ENCODE results near the gene ANKRD12.
"Not testable (repeated sequence)": the region's sequence is repeated elsewhere in the genome, so short reads cannot be mapped to it uniquely, and the experiment has no call there.

Gene ANKRD12

GRCh38 chr18:9264797-9265196, 128.2 kb downstream of the ANKRD12 start:
- H3K4me3 Mint-ChIP-seq, CTCF ChIA-PET, H3K9me3 Mint-ChIP-seq, H3K4me1 Mint-ChIP-seq, H3K27me3 Mint-ChIP-seq, H3K27ac Mint-ChIP-seq, DNase-seq: not testable (repeated sequence)
- H3K36me3 Mint-ChIP-seq: peaks cover 53% of the 10 kb centered on the region

- H3K9me3 Mint-ChIP-seq: no peaks in the 10 kb centered on the region
- no peaks in the 10 kb centered on the region for H3K4me1 Mint-ChIP-seq
- no peak for DNase-seq
- no peaks in the 10 kb centered on the region for H3K27me3 Mint-ChIP-seq
- no peak overlapping the region for H3K4me3 Mint-ChIP-seq
- CTCF ChIA-PET: no interaction called here
- H3K27ac Mint-ChIP-seq: no peak overlapping the region
- peaks cover 51% of the 10 kb centered on the region for H3K36me3 Mint-ChIP-seq
These were observed 136.6 kb downstream of the ANKRD12 start for GRCh38 chr18:9273221-9273620.

- no peak for DNase-seq
- Mint-ChIP-seq H3K27me3 (no peaks in the 10 kb centered on the region), H3K9me3 (no peaks in the 10 kb centered on the region), H3K36me3 (peaks cover 53% of the 10 kb centered on the region), H3K4me1 (no peaks in the 10 kb centered on the region), H3K4me3 (no peak overlapping the region), H3K27ac (no peak overlapping the region)
- CTCF ChIA-PET: interaction anchor here (0.6 kb wide), 1 partner anchor 428 kb away, joined by 3 read pairs; no protein-coding TSS in a partner anchor
These were observed 139.3 kb downstream of the ANKRD12 start for GRCh38 chr18:9275890-9276289.

GRCh38 chr18:9278028-9278427, 141.4 kb downstream of the ANKRD12 start:
- H3K4me1 Mint-ChIP-seq: no peaks in the 10 kb centered on the region

GRCh38 chr18:9280849-9281248, 144.3 kb downstream of the ANKRD12 start:
- Mint-ChIP-seq H3K4me3 (no peak overlapping the region), H3K27me3 (no peaks in the 10 kb centered on the region), H3K9me3 (no peaks in the 10 kb centered on the region), H3K36me3 (peaks cover 39% of the 10 kb centered on the region), H3K27ac (no peak overlapping the region), H3K4me1 (no peaks in the 10 kb centered on the region)
- no peak for DNase-seq
- CTCF ChIA-PET: no interaction called here

More at GRCh38 chr18:9278028-9278427, 141.4 kb downstream of the ANKRD12 start:
- DNase-seq: no peak
- H3K36me3 Mint-ChIP-seq: peaks cover 48% of the 10 kb centered on the region
- no peak overlapping the region for H3K4me3 Mint-ChIP-seq
- H3K27ac Mint-ChIP-seq: no peak overlapping the region
- H3K9me3 Mint-ChIP-seq: no peaks in the 10 kb centered on the region
- H3K27me3 Mint-ChIP-seq: no peaks in the 10 kb centered on the region
- CTCF ChIA-PET: no interaction called here

- H3K27ac Mint-ChIP-seq: no peak overlapping the region
- H3K4me3 Mint-ChIP-seq: no peak overlapping the region
- H3K4me1 Mint-ChIP-seq: no peaks in the 10 kb centered on the region
- CTCF ChIA-PET: no interaction called here
- H3K27me3 Mint-ChIP-seq: no peaks in the 10 kb centered on the region
- DNase-seq: no peak
- H3K9me3 Mint-ChIP-seq: no peaks in the 10 kb centered on the region
- peaks cover 36% of the 10 kb centered on the region for H3K36me3 Mint-ChIP-seq
These were observed 145.2 kb downstream of the ANKRD12 start for GRCh38 chr18:9281780-9282179.

- H3K27ac Mint-ChIP-seq: no peak overlapping the region
- peaks cover 25% of the 10 kb centered on the region for H3K36me3 Mint-ChIP-seq
- H3K4me3 Mint-ChIP-seq: no peak overlapping the region
- DNase-seq: no peak
- H3K4me1 Mint-ChIP-seq: no peaks in the 10 kb centered on the region
- H3K27me3 Mint-ChIP-seq: no peaks in the 10 kb centered on the region
- H3K9me3 Mint-ChIP-seq: peaks cover 4% of the 10 kb centered on the region
- CTCF ChIA-PET: no interaction called here
These were observed 147.2 kb downstream of the ANKRD12 start for GRCh38 chr18:9283791-9284190.

GRCh38 chr18:9285604-9286003, 149.0 kb downstream of the ANKRD12 start:
- no peak for DNase-seq
- Mint-ChIP-seq H3K36me3 (peaks cover 16% of the 10 kb centered on the region), H3K9me3 (peaks cover 4% of the 10 kb centered on the region), H3K4me3 (no peak overlapping the region), H3K27ac (no peak overlapping the region), H3K27me3 (no peaks in the 10 kb centered on the region), H3K4me1 (no peaks in the 10 kb centered on the region)
- CTCF ChIA-PET: no interaction called here

GRCh38 chr18:9287036-9287435, 150.5 kb downstream of the ANKRD12 start:
- Mint-ChIP-seq H3K4me3 (no peak overlapping the region), H3K4me1 (no peaks in the 10 kb centered on the region), H3K27me3 (no peaks in the 10 kb centered on the region), H3K36me3 (peaks cover 11% of the 10 kb centered on the region), H3K27ac (no peak overlapping the region), H3K9me3 (peaks cover 4% of the 10 kb centered on the region)
- CTCF ChIA-PET: no interaction called here
- no peak for DNase-seq

- peaks cover 18% of the 10 kb centered on the region for H3K9me3 Mint-ChIP-seq
- peaks cover 8% of the 10 kb centered on the region for H3K36me3 Mint-ChIP-seq
- no peak for DNase-seq
- H3K4me1 Mint-ChIP-seq: no peaks in the 10 kb centered on the region
- CTCF ChIA-PET: no interaction called here
- H3K27ac Mint-ChIP-seq: no peak overlapping the region
- H3K27me3 Mint-ChIP-seq: no peaks in the 10 kb centered on the region
- no peak overlapping the region for H3K4me3 Mint-ChIP-seq
These were observed 153.1 kb downstream of the ANKRD12 start for GRCh38 chr18:9289698-9290097.

- Mint-ChIP-seq H3K27ac (no peak overlapping the region), H3K36me3 (peaks cover 8% of the 10 kb centered on the region), H3K4me3 (no peak overlapping the region), H3K27me3 (no peaks in the 10 kb centered on the region), H3K4me1 (no peaks in the 10 kb centered on the region), H3K9me3 (peaks cover 18% of the 10 kb centered on the region)
- no peak for DNase-seq
- CTCF ChIA-PET: no interaction called here
These were observed 153.6 kb downstream of the ANKRD12 start for GRCh38 chr18:9290156-9290555.

GRCh38 chr18:9292047-9292446, 155.5 kb downstream of the ANKRD12 start:
- peaks cover 8% of the 10 kb centered on the region for H3K36me3 Mint-ChIP-seq
- no peak overlapping the region for H3K27ac Mint-ChIP-seq
- peaks cover 20% of the 10 kb centered on the region for H3K9me3 Mint-ChIP-seq
- CTCF ChIA-PET: no interaction called here
- no peaks in the 10 kb centered on the region for H3K27me3 Mint-ChIP-seq
- DNase-seq: no peak
- H3K4me1 Mint-ChIP-seq: no peaks in the 10 kb centered on the region
- no peak overlapping the region for H3K4me3 Mint-ChIP-seq

- no peak overlapping the region for H3K27ac Mint-ChIP-seq
- no peaks in the 10 kb centered on the region for H3K27me3 Mint-ChIP-seq
- no peak for DNase-seq
- no peaks in the 10 kb centered on the region for H3K4me1 Mint-ChIP-seq
- peaks cover 18% of the 10 kb centered on the region for H3K9me3 Mint-ChIP-seq
- CTCF ChIA-PET: no interaction called here
- no peak overlapping the region for H3K4me3 Mint-ChIP-seq
- peaks cover 5% of the 10 kb centered on the region for H3K36me3 Mint-ChIP-seq
These were observed 157.4 kb downstream of the ANKRD12 start for GRCh38 chr18:9293948-9294347.

- Mint-ChIP-seq H3K27ac (no peak overlapping the region), H3K9me3 (peaks cover 18% of the 10 kb centered on the region), H3K4me1 (no peaks in the 10 kb centered on the region), H3K36me3 (peaks cover 5% of the 10 kb centered on the region), H3K4me3 (no peak overlapping the region), H3K27me3 (peaks cover 5% of the 10 kb centered on the region)
- CTCF ChIA-PET: no interaction called here
- DNase-seq: no peak
These were observed 159.8 kb downstream of the ANKRD12 start for GRCh38 chr18:9296233-9297006.

- no peak overlapping the region for H3K27ac Mint-ChIP-seq
- CTCF ChIA-PET: no interaction called here
- no peak for DNase-seq
- H3K9me3 Mint-ChIP-seq: peaks cover 18% of the 10 kb centered on the region
- no peaks in the 10 kb centered on the region for H3K4me1 Mint-ChIP-seq
- peaks cover 5% of the 10 kb centered on the region for H3K36me3 Mint-ChIP-seq
- peaks cover 5% of the 10 kb centered on the region for H3K27me3 Mint-ChIP-seq
- H3K4me3 Mint-ChIP-seq: no peak overlapping the region
These were observed 160.4 kb downstream of the ANKRD12 start for GRCh38 chr18:9297007-9297393.
